ENCODE results near the gene SPESP1. TPM values are rescaled to one million over a fixed set of nuclear protein-coding genes. Genes with fewer than 3 reads are reported as not detected.

The SPESP1 gene
- total RNA-seq, 1 experiment from 2014 or later: 17.6 TPM

DNA sequence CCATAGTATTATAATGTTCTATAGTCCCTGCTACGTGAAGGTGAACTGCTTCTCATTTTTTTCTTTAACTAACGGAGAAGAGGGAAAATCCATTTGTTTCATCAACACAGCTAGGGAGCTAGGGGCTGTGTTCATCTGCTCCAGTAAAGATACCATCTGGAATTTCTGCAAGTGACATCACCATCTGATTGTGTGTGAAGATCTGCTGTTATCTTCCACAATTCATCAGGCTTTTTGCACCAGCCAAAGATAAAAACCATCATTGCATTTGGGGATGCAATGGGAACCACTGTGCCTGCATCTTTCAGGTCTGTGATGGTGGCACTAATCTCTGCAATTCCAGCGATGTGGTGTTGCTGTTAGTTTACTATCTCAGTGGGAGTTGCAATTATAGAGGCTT is 48.7 kb downstream of the SPESP1 start:
- TF ChIP-seq, protein P1, sequence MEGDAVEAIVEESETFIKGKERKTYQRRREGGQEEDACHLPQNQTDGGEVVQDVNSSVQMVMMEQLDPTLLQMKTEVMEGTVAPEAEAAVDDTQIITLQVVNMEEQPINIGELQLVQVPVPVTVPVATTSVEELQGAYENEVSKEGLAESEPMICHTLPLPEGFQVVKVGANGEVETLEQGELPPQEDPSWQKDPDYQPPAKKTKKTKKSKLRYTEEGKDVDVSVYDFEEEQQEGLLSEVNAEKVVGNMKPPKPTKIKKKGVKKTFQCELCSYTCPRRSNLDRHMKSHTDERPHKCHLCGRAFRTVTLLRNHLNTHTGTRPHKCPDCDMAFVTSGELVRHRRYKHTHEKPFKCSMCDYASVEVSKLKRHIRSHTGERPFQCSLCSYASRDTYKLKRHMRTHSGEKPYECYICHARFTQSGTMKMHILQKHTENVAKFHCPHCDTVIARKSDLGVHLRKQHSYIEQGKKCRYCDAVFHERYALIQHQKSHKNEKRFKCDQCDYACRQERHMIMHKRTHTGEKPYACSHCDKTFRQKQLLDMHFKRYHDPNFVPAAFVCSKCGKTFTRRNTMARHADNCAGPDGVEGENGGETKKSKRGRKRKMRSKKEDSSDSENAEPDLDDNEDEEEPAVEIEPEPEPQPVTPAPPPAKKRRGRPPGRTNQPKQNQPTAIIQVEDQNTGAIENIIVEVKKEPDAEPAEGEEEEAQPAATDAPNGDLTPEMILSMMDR (IDR thresholded peaks at IDR 0.05; ENCODE audit: unreplicated experiment): no peak
- intact Hi-C loops (cut with micrococcal nuclease): no loop called here
- Mint-ChIP-seq H3K9me3 (ENCODE audit: unreplicated experiment) (no peaks in the 10 kb centered on the region), H3K27me3 (ENCODE audit: insufficient read depth, unreplicated experiment) (no peaks in the 10 kb centered on the region), H3K4me1 (ENCODE audit: insufficient read depth, unreplicated experiment) (no peaks in the 10 kb centered on the region), H3K36me3 (ENCODE audit: insufficient read depth, unreplicated experiment) (no peaks in the 10 kb centered on the region), H3K4me3 (ENCODE audit: unreplicated experiment) (no peak overlapping the region), H3K27ac (ENCODE audit: low read depth, unreplicated experiment) (no peak overlapping the region)
- no TSS peak for BruUV-seq (replicated peaks)
- CTCF ChIA-PET: no interaction called here
- no peak for DNase-seq (ENCODE audit: unreplicated experiment)
- POLR2A ChIA-PET: interaction anchor here (1.3 kb wide), 1 partner anchor 13 kb away, joined by 3 read pairs; no protein-coding TSS in a partner anchor

DNA sequence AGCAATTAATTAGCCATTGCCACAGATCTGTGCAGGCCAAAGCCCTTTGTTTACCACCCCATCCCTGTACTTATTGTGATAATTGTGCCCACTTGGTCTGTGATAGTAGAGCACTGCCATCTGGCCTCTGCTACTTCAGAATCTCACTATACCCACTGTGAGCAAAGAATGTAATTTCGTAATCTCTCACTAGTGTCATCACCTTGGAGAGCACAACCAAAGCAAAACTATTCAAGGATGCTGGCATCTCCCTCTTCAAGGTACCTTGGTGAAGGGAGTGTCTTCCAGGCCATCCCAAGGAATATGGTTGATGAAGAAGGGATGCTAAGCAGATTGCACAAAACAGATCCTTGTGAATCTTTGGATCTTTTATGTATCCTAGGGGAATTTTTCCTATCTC is 49.5 kb downstream of the SPESP1 start:
- no peaks in the 10 kb centered on the region for H3K9me3 Mint-ChIP-seq (ENCODE audit: unreplicated experiment)
- H3K27ac Mint-ChIP-seq (ENCODE audit: low read depth, unreplicated experiment): no peak overlapping the region

GRCh38 chr15:68980786-68981185 is 50.5 kb downstream of the SPESP1 start:
- TF ChIP-seq, protein P1 (IDR thresholded peaks at IDR 0.05; ENCODE audit: unreplicated experiment): no peak
- no peak overlapping the region for H3K27ac Mint-ChIP-seq (ENCODE audit: low read depth, unreplicated experiment)
- intact Hi-C loops (cut with micrococcal nuclease): no loop called here
- no peaks in the 10 kb centered on the region for H3K4me1 Mint-ChIP-seq (ENCODE audit: insufficient read depth, unreplicated experiment)
- POLR2A ChIA-PET: interaction anchor here (0.7 to 1.0 kb wide), 2 partner anchors 56 to 434 kb away, joined by 3 read pairs; no protein-coding TSS in a partner anchor
- H3K27me3 Mint-ChIP-seq (ENCODE audit: insufficient read depth, unreplicated experiment): no peaks in the 10 kb centered on the region
- BruUV-seq (replicated peaks): no TSS peak
- H3K4me3 Mint-ChIP-seq (ENCODE audit: unreplicated experiment): no peak overlapping the region
- CTCF ChIA-PET: no interaction called here
- no peak for DNase-seq (ENCODE audit: unreplicated experiment)
- H3K36me3 Mint-ChIP-seq (ENCODE audit: insufficient read depth, unreplicated experiment): no peaks in the 10 kb centered on the region
- H3K9me3 Mint-ChIP-seq (ENCODE audit: unreplicated experiment): no peaks in the 10 kb centered on the region

More for the DNA sequence above, 49.5 kb downstream of the SPESP1 start:
- TF ChIP-seq, protein P1 (IDR thresholded peaks at IDR 0.05; ENCODE audit: unreplicated experiment): no peak
- H3K4me1 Mint-ChIP-seq (ENCODE audit: insufficient read depth, unreplicated experiment): no peaks in the 10 kb centered on the region
- no TSS peak for BruUV-seq (replicated peaks)
- no peaks in the 10 kb centered on the region for H3K36me3 Mint-ChIP-seq (ENCODE audit: insufficient read depth, unreplicated experiment)
- no peaks in the 10 kb centered on the region for H3K27me3 Mint-ChIP-seq (ENCODE audit: insufficient read depth, unreplicated experiment)
- DNase-seq (ENCODE audit: unreplicated experiment): no peak
- no peak overlapping the region for H3K4me3 Mint-ChIP-seq (ENCODE audit: unreplicated experiment)
- POLR2A ChIA-PET: interaction anchor here (0.7 kb wide), 1 partner anchor 55 kb away, joined by 3 read pairs; no protein-coding TSS in a partner anchor
- CTCF ChIA-PET: no interaction called here
- intact Hi-C loops (cut with micrococcal nuclease): no loop called here

DNA sequence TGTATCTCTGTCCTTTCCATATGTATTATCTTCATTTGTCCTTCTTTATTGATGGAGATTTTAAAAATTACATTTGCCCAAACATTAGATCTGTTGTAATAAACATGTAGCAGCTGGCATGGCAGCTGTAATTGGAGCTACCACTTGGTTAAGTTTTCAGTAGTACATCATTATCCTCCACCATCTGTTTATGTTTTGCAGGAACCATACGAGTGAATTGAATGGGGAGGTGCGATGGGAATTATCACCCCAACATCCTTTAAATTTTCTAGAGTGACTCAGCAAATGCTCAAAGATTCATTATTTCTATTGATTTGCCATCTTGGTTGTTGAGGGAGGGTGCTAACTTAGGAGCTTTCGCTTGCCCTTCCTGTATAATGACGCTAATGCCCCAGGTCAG is 51.6 kb downstream of the SPESP1 start:
- TF ChIP-seq, protein P1 (IDR thresholded peaks at IDR 0.05; ENCODE audit: unreplicated experiment): no peak
- Mint-ChIP-seq H3K27ac (ENCODE audit: low read depth, unreplicated experiment) (no peak overlapping the region), H3K4me1 (ENCODE audit: insufficient read depth, unreplicated experiment) (no peaks in the 10 kb centered on the region), H3K9me3 (ENCODE audit: unreplicated experiment) (no peaks in the 10 kb centered on the region), H3K36me3 (ENCODE audit: insufficient read depth, unreplicated experiment) (no peaks in the 10 kb centered on the region), H3K4me3 (ENCODE audit: unreplicated experiment) (no peak overlapping the region), H3K27me3 (ENCODE audit: insufficient read depth, unreplicated experiment) (no peaks in the 10 kb centered on the region)
- intact Hi-C loops (cut with micrococcal nuclease): no loop called here
- ChIA-PET POLR2A (interaction anchor here (0.6 to 0.7 kb wide), 2 partner anchors 8 to 231 kb away, joined by 3 read pairs; no protein-coding TSS in a partner anchor), CTCF (interaction anchor here (0.7 kb wide), 1 partner anchor 57 kb away, joined by 3 read pairs; no protein-coding TSS in a partner anchor)
- no TSS peak for BruUV-seq (replicated peaks)
- DNase-seq (ENCODE audit: unreplicated experiment): no peak
